Neural crest cell (in vitro differentiated cells): ENCODE measurements around the gene LPAR1. TPM values are rescaled to one million over a fixed set of nuclear protein-coding genes. Genes with fewer than 3 reads are reported as not detected.

Experiments used
- DNase-seq: peaks from one replicate; pipeline ENCODE4 v3.0.0; 2021; ENCODE audit warnings: low read depth, mixed read lengths, low spot score
- H3K27ac Mint-ChIP-seq: one replicate; pipeline ENCODE4 v1.8.0; 2021; ENCODE audit warnings: mild to moderate bottlenecking, mixed read lengths; ENCODE audit not compliant: unreplicated experiment
- H3K27me3 Mint-ChIP-seq: 2 replicates; pipeline ENCODE4 v1.8.0; 2021; ENCODE audit warnings: low read depth, mild to moderate bottlenecking, mixed read lengths
- H3K36me3 Mint-ChIP-seq: 2 replicates; pipeline ENCODE4 v1.8.0; 2021; ENCODE audit warnings: low read depth, mild to moderate bottlenecking, mixed read lengths
- H3K4me1 Mint-ChIP-seq: 2 replicates; pipeline ENCODE4 v1.8.0; 2021; ENCODE audit warnings: mixed read lengths
- H3K4me3 Mint-ChIP-seq: one replicate; pipeline ENCODE4 v1.8.0; 2021; ENCODE audit warnings: mild to moderate bottlenecking, mixed read lengths
- H3K9me3 Mint-ChIP-seq: 2 replicates; pipeline ENCODE4 v1.8.0; 2021; ENCODE audit warnings: mixed read lengths
- total RNA-seq: library from RNA; stranded (reverse); gene quantifications from 2 replicates; pipeline ENCODE4 v1.2.1, GENCODE V29; 2021
- TF ChIP-seq, protein P1 (sequence below): fragments of 200-600 bp; sonication (generic); conservative IDR thresholded peaks from 2 replicates; pipeline ENCODE4 v1.5.0; 2021; ENCODE audit warnings: antibody characterized with exemption, mild to moderate bottlenecking

The LPAR1 gene
- total RNA-seq, 1 donor from 2014 or later = 11.3 TPM

DNA sequence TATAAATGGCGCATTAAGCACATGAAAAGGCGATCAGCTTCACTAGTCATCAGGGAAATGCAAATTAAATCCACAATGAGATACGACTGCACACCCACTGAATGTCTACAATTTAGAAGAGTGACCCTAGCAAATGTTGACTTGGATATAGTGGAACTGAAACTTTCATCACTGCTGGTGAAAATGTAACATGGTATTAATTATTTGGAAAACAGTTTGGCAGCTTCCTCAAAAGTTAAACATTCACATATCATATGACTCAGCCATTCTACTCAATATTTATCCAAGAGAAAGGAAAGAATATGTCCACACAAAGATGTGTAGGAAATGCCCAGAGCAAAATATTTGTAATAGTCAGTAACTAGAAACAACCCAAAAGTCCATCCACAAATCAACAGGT lies 146.5 kb downstream of the LPAR1 start:
- peaks cover 4% of the 10 kb centered on the region for H3K9me3 Mint-ChIP-seq
- H3K36me3 Mint-ChIP-seq = peaks cover 3% of the 10 kb centered on the region
- no peak overlapping the region for H3K27ac Mint-ChIP-seq
- DNase-seq = no peak
- TF ChIP-seq, protein P1, sequence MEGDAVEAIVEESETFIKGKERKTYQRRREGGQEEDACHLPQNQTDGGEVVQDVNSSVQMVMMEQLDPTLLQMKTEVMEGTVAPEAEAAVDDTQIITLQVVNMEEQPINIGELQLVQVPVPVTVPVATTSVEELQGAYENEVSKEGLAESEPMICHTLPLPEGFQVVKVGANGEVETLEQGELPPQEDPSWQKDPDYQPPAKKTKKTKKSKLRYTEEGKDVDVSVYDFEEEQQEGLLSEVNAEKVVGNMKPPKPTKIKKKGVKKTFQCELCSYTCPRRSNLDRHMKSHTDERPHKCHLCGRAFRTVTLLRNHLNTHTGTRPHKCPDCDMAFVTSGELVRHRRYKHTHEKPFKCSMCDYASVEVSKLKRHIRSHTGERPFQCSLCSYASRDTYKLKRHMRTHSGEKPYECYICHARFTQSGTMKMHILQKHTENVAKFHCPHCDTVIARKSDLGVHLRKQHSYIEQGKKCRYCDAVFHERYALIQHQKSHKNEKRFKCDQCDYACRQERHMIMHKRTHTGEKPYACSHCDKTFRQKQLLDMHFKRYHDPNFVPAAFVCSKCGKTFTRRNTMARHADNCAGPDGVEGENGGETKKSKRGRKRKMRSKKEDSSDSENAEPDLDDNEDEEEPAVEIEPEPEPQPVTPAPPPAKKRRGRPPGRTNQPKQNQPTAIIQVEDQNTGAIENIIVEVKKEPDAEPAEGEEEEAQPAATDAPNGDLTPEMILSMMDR = no peak
- peaks cover 9% of the 10 kb centered on the region for H3K4me1 Mint-ChIP-seq
- H3K4me3 Mint-ChIP-seq = no peak overlapping the region
- no peaks in the 10 kb centered on the region for H3K27me3 Mint-ChIP-seq

DNA sequence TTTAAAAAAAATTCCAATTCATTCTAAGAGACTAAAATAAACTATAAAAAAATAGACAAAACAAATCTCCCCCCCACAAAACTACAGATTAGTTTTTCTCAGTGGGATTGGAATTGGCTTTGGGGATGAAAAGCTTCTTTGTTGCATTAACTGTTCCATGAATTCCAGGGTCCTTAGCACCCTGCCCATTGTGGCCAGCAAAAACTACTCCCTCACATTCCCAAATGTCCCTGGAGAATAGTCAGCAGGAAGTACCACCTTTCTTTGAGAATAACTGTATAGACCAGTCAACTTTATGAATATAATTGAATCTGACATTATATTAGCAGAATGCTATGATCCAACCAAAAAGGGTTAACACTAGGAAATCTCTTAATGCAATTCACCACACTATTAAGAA lies 147.9 kb downstream of the LPAR1 start:
- TF ChIP-seq, protein P1 = no peak
- peaks cover 9% of the 10 kb centered on the region for H3K4me1 Mint-ChIP-seq
- no peaks in the 10 kb centered on the region for H3K27me3 Mint-ChIP-seq
- H3K9me3 Mint-ChIP-seq = peaks cover 2% of the 10 kb centered on the region
- DNase-seq = no peak
- H3K36me3 Mint-ChIP-seq = no peaks in the 10 kb centered on the region
- no peak overlapping the region for H3K27ac Mint-ChIP-seq
- H3K4me3 Mint-ChIP-seq = no peak overlapping the region

DNA sequence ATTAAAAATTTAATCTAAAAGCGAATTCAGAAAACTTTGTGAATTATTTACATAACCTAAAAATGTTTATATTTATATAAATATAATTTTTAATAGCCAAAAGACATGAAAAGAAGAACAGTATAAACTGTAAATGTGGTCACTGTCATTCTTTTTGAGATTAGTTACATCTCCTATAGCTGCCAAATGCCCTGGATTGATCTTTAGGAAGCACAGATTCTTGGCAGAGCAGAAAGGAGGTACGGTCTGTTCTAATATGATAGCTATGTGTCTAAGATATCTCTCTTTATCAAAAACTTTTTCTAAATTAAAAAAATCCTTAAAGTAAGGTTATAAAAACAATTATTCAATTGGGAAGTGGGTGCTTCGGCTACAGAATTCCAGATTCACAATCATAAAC lies 151.0 kb downstream of the LPAR1 start:
- Mint-ChIP-seq H3K4me3 (no peak overlapping the region), H3K36me3 (no peaks in the 10 kb centered on the region), H3K27ac (no peak overlapping the region), H3K9me3 (peaks cover 2% of the 10 kb centered on the region), H3K27me3 (no peaks in the 10 kb centered on the region), H3K4me1 (peaks cover 9% of the 10 kb centered on the region)
- no peak for DNase-seq
- TF ChIP-seq, protein P1 = no peak

GRCh38 chr9:110886832-110887231 lies 151.4 kb downstream of the LPAR1 start:
- Mint-ChIP-seq H3K4me1 (peaks cover 9% of the 10 kb centered on the region), H3K36me3 (no peaks in the 10 kb centered on the region), H3K27ac (no peak overlapping the region), H3K4me3 (no peak overlapping the region), H3K9me3 (peaks cover 2% of the 10 kb centered on the region), H3K27me3 (no peaks in the 10 kb centered on the region)
- TF ChIP-seq, protein P1 = no peak
- DNase-seq = no peak

DNA sequence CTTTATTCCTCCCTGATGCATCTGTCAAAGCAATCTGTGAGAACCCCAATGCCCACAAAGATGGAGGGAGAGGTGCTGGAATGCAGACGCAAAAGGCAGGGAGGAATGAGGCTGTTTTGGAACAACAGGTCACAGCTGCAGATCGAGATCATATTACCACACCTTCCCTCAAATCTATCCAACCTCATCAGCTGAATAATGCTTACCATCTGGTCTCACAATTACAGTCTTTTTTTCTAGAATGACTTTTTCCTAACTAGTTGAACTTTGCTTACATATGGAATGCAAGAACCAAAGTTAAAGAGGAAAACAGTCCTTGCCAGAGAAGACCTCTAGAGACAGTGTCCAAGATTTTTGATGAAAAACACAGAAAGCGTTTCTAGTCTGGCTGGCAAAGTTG lies 158.1 kb downstream of the LPAR1 start:
- DNase-seq = no peak
- H3K36me3 Mint-ChIP-seq = peaks cover 8% of the 10 kb centered on the region
- no peak overlapping the region for H3K4me3 Mint-ChIP-seq
- H3K4me1 Mint-ChIP-seq = peaks cover 22% of the 10 kb centered on the region
- peak overlapping the region; percentile 38 for H3K27ac Mint-ChIP-seq
- no peaks in the 10 kb centered on the region for H3K27me3 Mint-ChIP-seq
- peaks cover 8% of the 10 kb centered on the region for H3K9me3 Mint-ChIP-seq
- TF ChIP-seq, protein P1 = no peak

GRCh38 chr9:110877374-110877773 lies 160.9 kb downstream of the LPAR1 start:
- peaks cover 35% of the 10 kb centered on the region for H3K4me1 Mint-ChIP-seq
- H3K9me3 Mint-ChIP-seq = peaks cover 9% of the 10 kb centered on the region
- H3K4me3 Mint-ChIP-seq = no peak overlapping the region
- TF ChIP-seq, protein P1 = no peak
- H3K27me3 Mint-ChIP-seq = no peaks in the 10 kb centered on the region
- peak overlapping the region; percentile 86 for H3K27ac Mint-ChIP-seq
- H3K36me3 Mint-ChIP-seq = peaks cover 9% of the 10 kb centered on the region
- DNase-seq = no peak
